HG03442 (cell line): ENCODE measurements around the gene SLC24A3.

Experiments used
- ATAC-seq: cut with Tn5 transposase; IDR thresholded peaks from one replicate; pipeline ENCODE4 v1.9.1; 2021; ENCODE audit warnings: mild to moderate bottlenecking, moderate library complexity; ENCODE audit not compliant: unreplicated experiment

Gene SLC24A3

GRCh38 chr20:19756761-19757486 is 544.5 kb downstream of the SLC24A3 start:
- no peak for ATAC-seq

GRCh38 chr20:19757487-19758132 is 545.2 kb downstream of the SLC24A3 start:
- no peak for ATAC-seq

- no peak for ATAC-seq
Observed at GRCh38 chr20:19758133-19758500, 545.7 kb downstream of the SLC24A3 start, which contains the start of gene RIN2. TSS of gene RIN2 (plus strand) at chr20:19758258. CDS start at chr20:19889602, 131,344 bp downstream.

- ATAC-seq = no peak
Observed at GRCh38 chr20:19758501-19759331, 546.3 kb downstream of the SLC24A3 start.

GRCh38 chr20:19760371-19760721 is 547.9 kb downstream of the SLC24A3 start:
- ATAC-seq = no peak

GRCh38 chr20:19761326-19761725 is 548.9 kb downstream of the SLC24A3 start:
- no peak for ATAC-seq

GRCh38 chr20:19761841-19762240 is 549.4 kb downstream of the SLC24A3 start:
- ATAC-seq = no peak

- no peak for ATAC-seq
Observed at GRCh38 chr20:19764207-19764606, 551.8 kb downstream of the SLC24A3 start.

- no peak for ATAC-seq
Observed at GRCh38 chr20:19765266-19765665, 552.8 kb downstream of the SLC24A3 start.

GRCh38 chr20:19765913-19766312 is 553.5 kb downstream of the SLC24A3 start:
- no peak for ATAC-seq

GRCh38 chr20:19767070-19767469 is 554.6 kb downstream of the SLC24A3 start:
- no peak for ATAC-seq

- no peak for ATAC-seq
Observed at GRCh38 chr20:19768325-19768842, 555.9 kb downstream of the SLC24A3 start.

GRCh38 chr20:19769507-19769906 is 557.1 kb downstream of the SLC24A3 start:
- no peak for ATAC-seq

GRCh38 chr20:19770375-19770774 is 557.9 kb downstream of the SLC24A3 start:
- no peak for ATAC-seq

GRCh38 chr20:19771031-19771430 is 558.6 kb downstream of the SLC24A3 start:
- ATAC-seq = no peak
